Right cardiac atrium (tissue), 5 donors: ENCODE results near the gene TAAR1. TPM values are rescaled to one million over a fixed set of nuclear protein-coding genes. Genes with fewer than 3 reads are reported as not detected.
"Not testable (repeated sequence)": the region's sequence is repeated elsewhere in the genome, so short reads cannot be mapped to it uniquely, and the experiment has no call there.

Experiments used
- ATAC-seq, 2 donors: fragments of 200-7000 bp; cut with Tn5 transposase; one replicate each; pipeline versions ENCODE4 v1.8.0 to v1.9.1; 2020; ENCODE audit warnings: moderate library complexity in 2 of 2, mild to moderate bottlenecking in 1 of 2
- DNase-seq, 3 donors: peaks; one replicate each; pipeline ENCODE4 v3.0.0-alpha.2; 2020
- H3K27ac ChIP-seq: one replicate; pipeline ENCODE4 v1.5.1; 2013; ENCODE audit warnings: mild to moderate bottlenecking, low read length, control low read depth, moderate library complexity
- H3K27me3 ChIP-seq: one replicate; pipeline ENCODE4 v1.6.1; 2013; ENCODE audit not compliant: control insufficient read depth, insufficient read depth
- H3K4me1 ChIP-seq: one replicate; pipeline ENCODE4 v1.6.1; 2013; ENCODE audit warnings: low read length; ENCODE audit not compliant: control insufficient read depth, insufficient read depth
- H3K4me3 ChIP-seq: one replicate; pipeline ENCODE4 v1.5.1; 2013; ENCODE audit warnings: low read length, control low read depth
- H3K9me3 ChIP-seq: one replicate; pipeline ENCODE4 v1.6.1; 2013; ENCODE audit warnings: low read length; ENCODE audit not compliant: control insufficient read depth
- WGBS: extraction: QIAGEN DNeasy Blood & Tissue Kit; methylation state at CpG from one replicate; pipeline ENCODE4 v1.1.7; 2013; 5-methylcytosine and 5-hydroxymethylcytosine counted together
- intact Hi-C, 4 donors: fragments of 100-400 bp; cut with DNase I; formaldehyde crosslinking; loops; one replicate each; pipeline versions ENCODE4 v1.11.0 to v1.14.0; 2022 to 2023
- polyA plus RNA-seq: library from polyadenylated mRNA; stranded (reverse); fragments of 200-250 nt; gene quantifications from one replicate; pipeline ENCODE4 v1.2.3, GENCODE V29; 2013
- total RNA-seq, 4 donors: library from RNA; stranded (reverse); fragmentation: NEBNext Ultra II Directional; extraction: Animal tissue kit (Norgen Biotek cat#: 25700); gene quantifications; one replicate each; pipeline ENCODE4 v1.2.1, GENCODE V29; 2021
- donor health status: healthy with polysubstance abuse.
- donor health status: DM: no; HTN: yes; CAD: no.
- donor health status: DM: no; HTN: no; CAD: no.
- donor health status: DM: no; HTN: yes; CAD: no; lungs with severe emphysema.
- donor health status: DM: yes; HTN: yes; CAD: no.

TAAR1 gene
- total and polyA plus RNA-seq, 5 donors, result not detected

- Histone ChIP-seq H3K9me3 (no peaks in the 10 kb centered on the region), H3K4me3 (no peak overlapping the region), H3K4me1 (no peaks in the 10 kb centered on the region), H3K27me3 (no peaks in the 10 kb centered on the region), H3K27ac (no peak overlapping the region)
- ATAC-seq (no peak), DNase-seq (no peak)
- WGBS, result 87% methylated on average over 6 of the region's 6 CpGs
- intact Hi-C loops, result no loop called here
Observed at GRCh38 chr6:132684272-132684671, 25.3 kb upstream of the TAAR1 start.

GRCh38 chr6:132683543-132683942 lies 24.6 kb upstream of the TAAR1 start:
- ATAC-seq, result no peak
- H3K9me3 ChIP-seq, result no peaks in the 10 kb centered on the region
- H3K4me1 ChIP-seq, result no peaks in the 10 kb centered on the region
- DNase-seq, result no peak
- intact Hi-C loops, result no loop called here
- no peak overlapping the region for H3K4me3 ChIP-seq
- no peaks in the 10 kb centered on the region for H3K27me3 ChIP-seq
- no peak overlapping the region for H3K27ac ChIP-seq
- WGBS, result 73% methylated on average over 6 of the region's 6 CpGs

- not testable (repeated sequence) for H3K27me3 ChIP-seq, H3K27ac ChIP-seq, ATAC-seq, H3K4me3 ChIP-seq, H3K9me3 ChIP-seq, DNase-seq, H3K4me1 ChIP-seq
- intact Hi-C loops, result loop anchor here in 1 of 4 donors (10.0 kb wide), 1 partner anchor 86 kb away; no protein-coding TSS in a partner anchor
Observed at GRCh38 chr6:132679094-132679493, 20.1 kb upstream of the TAAR1 start.

GRCh38 chr6:132675749-132676148 lies 16.8 kb upstream of the TAAR1 start:
- no peaks in the 10 kb centered on the region for H3K4me1 ChIP-seq
- H3K27me3 ChIP-seq, result no peaks in the 10 kb centered on the region
- no peak for DNase-seq
- no peaks in the 10 kb centered on the region for H3K9me3 ChIP-seq
- intact Hi-C loops, result loop anchor here in 1 of 4 donors (10.0 kb wide), 1 partner anchor 89 kb away; no protein-coding TSS in a partner anchor
- no peak overlapping the region for H3K4me3 ChIP-seq
- H3K27ac ChIP-seq, result no peak overlapping the region
- no peak for ATAC-seq

- no peaks in the 10 kb centered on the region for H3K9me3 ChIP-seq
- intact Hi-C loops, result loop anchor here in 1 of 4 donors (10.0 kb wide), 1 partner anchor 90 kb away; no protein-coding TSS in a partner anchor
- no peaks in the 10 kb centered on the region for H3K27me3 ChIP-seq
- no peak overlapping the region for H3K4me3 ChIP-seq
- WGBS, result 68% methylated on average over 3 of the region's 3 CpGs
- no peak overlapping the region for H3K27ac ChIP-seq
- ATAC-seq, result no peak
- H3K4me1 ChIP-seq, result no peaks in the 10 kb centered on the region
- DNase-seq, result no peak
Observed at GRCh38 chr6:132675002-132675401, 16.0 kb upstream of the TAAR1 start.

GRCh38 chr6:132673376-132674094 lies 14.6 kb upstream of the TAAR1 start:
- H3K27me3 ChIP-seq, result no peaks in the 10 kb centered on the region
- intact Hi-C loops, result loop anchor here in 1 of 4 donors (10.0 kb wide), 1 partner anchor 91 kb away; no protein-coding TSS in a partner anchor
- ATAC-seq (no peak), DNase-seq (peak in 1 of 3 donors; percentile 34)
- H3K9me3 ChIP-seq, result no peaks in the 10 kb centered on the region
- H3K27ac ChIP-seq, result no peak overlapping the region
- no peak overlapping the region for H3K4me3 ChIP-seq
- WGBS, result 75% methylated on average over 10 of the region's 10 CpGs
- H3K4me1 ChIP-seq, result no peaks in the 10 kb centered on the region

- Histone ChIP-seq H3K4me1 (no peaks in the 10 kb centered on the region), H3K9me3 (no peaks in the 10 kb centered on the region), H3K27ac (no peak overlapping the region), H3K4me3 (no peak overlapping the region), H3K27me3 (no peaks in the 10 kb centered on the region)
- 93% methylated on average over 1 of the region's 1 CpG for WGBS
- DNase-seq, result no peak
- no peak for ATAC-seq
- intact Hi-C loops, result loop anchor here in 1 of 4 donors (10.0 kb wide), 1 partner anchor 94 kb away; no protein-coding TSS in a partner anchor
Observed at GRCh38 chr6:132671295-132671694, 12.3 kb upstream of the TAAR1 start.

GRCh38 chr6:132669690-132670291 lies 10.8 kb upstream of the TAAR1 start:
- DNase-seq (no peak), ATAC-seq (peak; percentile 52 to 65)
- Histone ChIP-seq H3K27ac (no peak overlapping the region), H3K4me1 (no peaks in the 10 kb centered on the region), H3K4me3 (no peak overlapping the region), H3K27me3 (no peaks in the 10 kb centered on the region), H3K9me3 (no peaks in the 10 kb centered on the region)
- intact Hi-C loops, result loop anchor here in 2 of 4 donors (10.0 kb wide), 1 partner anchor 95 kb away; no protein-coding TSS in a partner anchor
- WGBS, result 13% methylated on average over 4 of the region's 4 CpGs

- Histone ChIP-seq H3K4me1 (no peaks in the 10 kb centered on the region), H3K4me3 (no peak overlapping the region), H3K27ac (no peak overlapping the region), H3K27me3 (no peaks in the 10 kb centered on the region), H3K9me3 (no peaks in the 10 kb centered on the region)
- ATAC-seq (no peak), DNase-seq (no peak)
- intact Hi-C loops, result loop anchor here in 1 of 4 donors (10.0 kb wide), 1 partner anchor 99 kb away; no protein-coding TSS in a partner anchor
- 79% methylated on average over 4 of the region's 4 CpGs for WGBS
Observed at GRCh38 chr6:132666118-132666517, 7.1 kb upstream of the TAAR1 start.

- no peak overlapping the region for H3K4me3 ChIP-seq
- WGBS, result 95% methylated on average over 1 of the region's 1 CpG
- H3K4me1 ChIP-seq, result no peaks in the 10 kb centered on the region
- H3K27me3 ChIP-seq, result no peaks in the 10 kb centered on the region
- H3K27ac ChIP-seq, result no peak overlapping the region
- ATAC-seq (no peak), DNase-seq (no peak)
- intact Hi-C loops, result loop anchor here in 1 of 4 donors (10.0 kb wide), 1 partner anchor 100 kb away; no protein-coding TSS in a partner anchor
- no peaks in the 10 kb centered on the region for H3K9me3 ChIP-seq
Observed at GRCh38 chr6:132664309-132665034, 5.5 kb upstream of the TAAR1 start.

- no peaks in the 10 kb centered on the region for H3K4me1 ChIP-seq
- H3K27ac ChIP-seq, result no peak overlapping the region
- H3K27me3 ChIP-seq, result no peaks in the 10 kb centered on the region
- DNase-seq (no peak), ATAC-seq (no peak)
- no peak overlapping the region for H3K4me3 ChIP-seq
- intact Hi-C loops, result loop anchor here in 1 of 4 donors (10.0 kb wide), 1 partner anchor 101 kb away; no protein-coding TSS in a partner anchor
- WGBS, result 71% methylated on average over 1 of the region's 1 CpG
- H3K9me3 ChIP-seq, result no peaks in the 10 kb centered on the region
Observed at GRCh38 chr6:132663661-132664060, 4.7 kb upstream of the TAAR1 start.
